Measurements from ENCODE around the gene VRK2.

GRCh38 chr2:58044145-58044544, 2.5 kb upstream of the VRK2 start:
- TF ChIP-seq CTCF (IDR thresholded peaks at IDR 0.05 in 2 of 3, conservative IDR thresholded peaks at IDR 0.05 in 1 of 3; ENCODE audit: borderline replicate concordance in 1 of 3, insufficient read depth in 1 of 3, low read depth in 2 of 3, low read length in 2 of 3), result no peak
- TF ChIP-seq ZFX (IDR thresholded peaks at IDR 0.05), result no peak
- TF ChIP-seq CEBPB (IDR thresholded peaks at IDR 0.05; ENCODE audit: low read depth), result no peak
- no peak for TF ChIP-seq REST (IDR thresholded peaks at IDR 0.05; ENCODE audit: low read depth)
- TF ChIP-seq POLR2AphosphoS5 (IDR thresholded peaks at IDR 0.05; ENCODE audit: low read depth, low read length), result no peak
